NCI-H82 treated with DMSO at 0.1 percent for 48 hours (cell line): ENCODE data around the gene PDZD7.
A peak's percentile ranks its signal among the peaks of the same experiment; 100 is the strongest.

Source experiments
- DNase-seq: peaks from one replicate; lab custom pipeline; 2025; ENCODE audit not compliant: unreplicated experiment; lab: John Stamatoyannopoulos, UW

The PDZD7 gene

DNA sequence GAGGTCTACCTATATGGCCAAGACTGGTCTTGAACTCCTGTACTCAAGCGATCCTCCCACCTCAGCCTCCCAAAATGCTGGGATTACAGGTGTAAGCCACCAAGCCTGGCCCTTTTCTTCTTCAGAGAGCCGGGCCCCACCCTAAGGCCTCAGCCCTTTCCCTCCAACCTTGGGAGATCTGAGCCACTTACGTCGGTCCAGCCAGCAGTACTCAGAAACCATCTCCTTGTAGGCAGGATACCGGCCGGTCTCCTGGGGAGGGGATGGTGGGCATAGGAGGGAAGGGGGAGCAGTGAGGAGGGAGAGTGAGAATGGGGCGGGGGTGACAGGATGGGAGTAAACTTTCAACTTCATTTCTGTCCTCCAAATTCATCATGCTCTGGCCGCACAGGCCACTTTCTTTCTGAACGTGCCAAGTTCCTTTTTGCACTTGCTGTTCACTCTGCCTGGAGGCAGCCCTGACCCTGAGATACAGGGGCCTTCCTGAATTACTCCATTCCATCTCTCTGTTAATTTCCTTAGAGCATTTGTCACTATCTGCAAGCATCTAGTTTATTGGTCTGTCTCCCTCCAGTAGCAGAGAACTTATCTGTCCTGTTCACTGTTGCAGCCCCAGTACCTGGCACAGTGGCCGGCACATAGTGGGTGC, 10.4 kb downstream of the PDZD7 start:
- no peak for DNase-seq

DNA sequence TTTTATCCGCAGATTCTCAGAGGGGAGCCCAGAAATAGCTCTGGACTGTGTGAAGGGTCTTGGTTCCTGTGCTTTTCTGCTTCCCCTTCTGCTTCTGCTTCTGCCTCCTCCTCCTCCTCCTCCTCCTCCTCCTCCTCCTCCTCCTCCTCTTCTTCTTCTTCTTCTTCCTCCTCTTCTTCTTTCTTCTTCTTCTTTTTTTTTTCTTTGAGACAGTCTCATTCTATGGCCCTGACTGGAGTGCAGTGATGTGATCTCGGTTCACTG, 11.6 kb downstream of the PDZD7 start:
- DNase-seq = no peak

DNA sequence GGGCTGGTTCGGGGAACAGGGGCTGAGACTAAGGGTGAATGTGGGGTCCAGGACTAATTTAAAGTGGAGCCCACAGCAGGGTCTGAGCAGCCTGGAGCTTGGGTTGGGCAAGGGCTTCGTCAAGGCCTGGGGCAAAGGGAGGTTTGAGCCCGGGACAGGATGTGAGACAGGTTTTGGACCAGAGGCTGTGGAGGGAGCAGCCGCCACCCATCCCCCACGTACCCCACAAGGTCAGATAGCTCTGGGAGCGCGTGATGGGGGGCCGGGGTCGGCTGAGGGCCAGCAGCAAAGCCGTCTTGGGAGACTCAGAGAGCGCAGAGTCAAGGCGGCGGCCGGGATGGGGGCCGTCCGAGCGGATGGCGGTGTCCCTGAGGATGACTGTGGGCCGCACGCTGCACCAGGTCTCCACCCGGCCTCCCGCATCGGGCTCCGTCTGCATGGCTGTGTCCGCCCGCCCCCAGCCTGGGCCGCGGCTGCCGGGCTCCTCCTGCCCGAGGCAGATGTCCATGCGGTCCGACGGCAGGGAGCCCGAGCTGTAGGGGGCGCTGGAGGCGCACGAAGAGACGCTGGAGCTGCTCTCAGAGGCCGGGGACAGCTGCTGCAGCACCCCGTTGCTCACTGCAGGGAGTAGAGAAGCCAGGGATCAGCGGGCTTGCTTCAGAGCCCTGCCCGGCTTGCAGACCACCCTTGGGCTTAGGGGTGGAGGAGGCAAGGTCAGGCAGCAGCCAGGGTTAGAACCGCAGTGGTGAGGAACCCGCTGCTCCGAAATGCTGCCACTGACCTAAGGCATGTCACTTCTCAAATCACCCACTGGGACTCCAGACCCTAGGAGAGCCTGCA, 12.1 kb downstream of the PDZD7 start:
- peak; percentile 22 for DNase-seq

DNA sequence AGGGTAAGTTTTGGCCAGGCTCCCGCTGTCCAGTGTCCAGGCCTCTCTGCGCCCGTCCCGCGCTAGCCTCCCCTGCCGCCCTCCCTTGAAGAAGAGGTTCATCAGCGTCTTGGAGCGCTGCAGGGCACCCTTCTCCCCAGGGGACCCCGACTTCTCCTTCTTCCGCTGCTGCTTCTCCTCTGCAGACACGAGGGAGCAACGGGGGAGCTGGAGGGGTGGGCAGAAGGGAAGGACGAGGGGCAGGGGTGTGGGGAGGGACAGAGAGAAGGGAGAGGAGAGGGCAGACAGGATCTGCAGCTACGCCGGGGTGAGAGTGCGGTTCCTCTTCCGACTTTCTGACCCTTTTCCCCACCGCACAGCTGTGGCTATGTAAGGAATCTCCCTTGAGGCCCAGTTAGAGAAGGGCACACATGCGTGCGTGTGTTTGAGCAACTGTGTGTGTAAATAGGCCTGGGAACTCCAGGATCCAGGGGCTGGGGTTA, 12.8 kb downstream of the PDZD7 start:
- no peak for DNase-seq

DNA sequence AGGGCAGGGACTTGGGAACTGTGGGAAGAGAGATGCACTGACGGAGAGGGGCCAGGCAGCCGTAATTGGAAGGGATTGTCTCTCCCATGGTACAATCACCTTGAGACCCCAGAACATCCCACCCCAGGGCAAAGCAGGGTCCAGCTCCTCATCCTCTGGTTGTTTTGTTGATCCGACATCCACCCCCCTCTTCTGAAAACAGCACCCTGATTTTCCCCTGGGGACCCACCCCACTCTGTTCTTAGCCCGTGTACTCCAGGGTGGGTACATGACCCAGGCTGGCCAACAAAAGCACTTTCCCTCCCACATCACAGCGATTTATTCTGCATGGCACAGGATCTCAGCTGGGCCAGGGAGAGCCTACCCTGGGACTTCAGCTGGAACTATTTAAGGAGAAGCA, 14.1 kb downstream of the PDZD7 start:
- no peak for DNase-seq

DNA sequence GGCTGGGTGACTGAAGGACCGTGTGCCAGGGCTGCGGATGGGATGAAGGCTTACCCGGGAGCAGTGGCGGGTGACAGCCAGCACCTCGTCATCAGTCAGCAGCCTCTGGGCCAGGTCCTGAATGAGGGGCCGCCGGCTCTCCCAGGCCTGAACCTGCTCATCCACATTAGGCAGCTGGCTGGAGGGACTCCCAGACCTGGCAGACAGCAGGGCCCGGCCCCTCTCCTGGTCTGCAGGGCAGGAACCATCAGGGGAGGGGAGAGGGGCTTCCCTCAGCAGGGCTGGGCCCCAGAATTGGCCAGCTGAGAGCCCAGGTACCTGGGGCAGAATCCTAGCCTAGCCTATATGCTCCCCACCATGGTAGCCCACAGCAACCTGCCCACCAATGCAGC, 15.4 kb downstream of the PDZD7 start:
- no peak for DNase-seq

DNA sequence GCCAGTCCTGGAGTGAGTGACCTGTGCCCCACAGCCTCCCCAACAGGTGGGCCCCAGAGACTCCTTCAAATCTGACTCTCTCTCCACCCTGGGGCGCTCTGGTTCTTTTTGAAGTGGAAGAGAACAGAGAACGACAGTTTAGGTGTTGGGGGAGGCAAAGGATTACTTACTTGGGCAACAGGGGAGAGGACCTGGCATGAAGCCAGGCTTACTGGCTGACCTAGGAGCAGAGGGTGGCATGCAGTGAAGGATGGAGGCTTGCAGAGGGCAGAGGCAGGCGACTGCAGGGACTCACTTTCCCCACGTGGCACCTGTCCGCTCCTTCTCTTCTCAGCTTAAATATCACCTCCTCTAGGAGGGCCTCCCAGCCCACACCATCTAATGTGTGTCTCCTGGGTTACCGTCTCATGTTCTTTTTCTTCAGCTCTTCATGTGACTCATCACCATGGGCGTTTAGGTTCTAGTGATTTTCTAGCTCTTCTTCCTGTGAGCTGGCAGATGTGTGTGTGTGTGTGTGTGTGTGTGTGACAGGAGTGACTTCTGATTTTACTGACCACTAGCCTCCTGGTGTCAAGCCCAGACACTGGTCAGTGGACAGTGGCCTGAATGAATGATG, 15.9 kb downstream of the PDZD7 start:
- no peak for DNase-seq

DNA sequence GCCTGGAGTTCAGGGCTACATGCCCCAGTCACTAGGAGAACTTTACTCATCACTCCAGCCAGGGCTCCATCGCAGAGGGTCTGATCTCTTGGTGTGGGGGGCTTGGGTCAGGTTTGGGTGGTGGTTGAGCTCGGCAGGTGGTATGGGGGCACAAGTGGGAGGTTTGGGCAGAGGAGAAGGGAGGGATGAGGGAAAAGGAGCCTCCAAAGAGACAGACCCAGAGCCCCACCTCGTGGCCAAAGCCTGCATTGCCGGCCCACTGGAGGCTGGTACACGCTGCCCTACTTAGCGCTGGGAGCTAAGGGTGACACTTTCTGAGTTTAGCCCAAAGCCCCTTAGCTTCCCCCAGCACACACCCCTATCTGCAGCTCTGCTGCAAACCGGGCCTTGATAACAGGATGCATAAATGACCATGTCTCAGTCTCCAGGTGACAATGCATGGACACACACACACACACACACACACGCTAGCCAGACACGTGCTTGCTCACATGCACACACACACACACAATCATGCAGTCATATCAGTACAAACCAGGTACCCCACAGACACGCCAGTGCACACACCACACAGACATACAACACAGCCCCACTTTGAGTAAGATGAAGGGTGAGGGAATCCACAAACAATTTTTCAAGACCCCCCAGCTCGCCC, 16.6 kb downstream of the PDZD7 start:
- no peak for DNase-seq

DNA sequence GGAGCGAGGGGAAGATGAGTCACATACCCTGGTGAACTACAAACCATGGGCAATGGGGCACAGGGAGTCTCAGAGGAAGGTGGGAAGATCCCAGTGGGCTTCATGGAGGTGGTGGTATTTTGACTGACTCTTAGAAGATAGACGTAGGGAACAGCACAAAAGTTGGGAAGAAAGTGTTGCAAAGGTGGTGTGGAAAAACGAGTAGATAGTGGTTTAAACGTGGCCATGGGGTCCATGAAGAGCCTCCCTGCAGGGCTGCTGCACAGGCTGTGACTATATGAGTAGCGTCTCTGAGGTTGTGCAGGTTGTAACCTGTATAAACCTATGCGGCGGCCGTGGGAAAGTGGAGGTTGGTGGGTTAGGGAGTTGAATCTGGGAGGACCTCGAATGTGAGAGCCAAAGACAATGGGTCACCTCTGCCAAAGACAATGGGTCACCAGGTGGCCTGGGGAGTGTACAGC, 17.5 kb downstream of the PDZD7 start:
- no peak for DNase-seq

DNA sequence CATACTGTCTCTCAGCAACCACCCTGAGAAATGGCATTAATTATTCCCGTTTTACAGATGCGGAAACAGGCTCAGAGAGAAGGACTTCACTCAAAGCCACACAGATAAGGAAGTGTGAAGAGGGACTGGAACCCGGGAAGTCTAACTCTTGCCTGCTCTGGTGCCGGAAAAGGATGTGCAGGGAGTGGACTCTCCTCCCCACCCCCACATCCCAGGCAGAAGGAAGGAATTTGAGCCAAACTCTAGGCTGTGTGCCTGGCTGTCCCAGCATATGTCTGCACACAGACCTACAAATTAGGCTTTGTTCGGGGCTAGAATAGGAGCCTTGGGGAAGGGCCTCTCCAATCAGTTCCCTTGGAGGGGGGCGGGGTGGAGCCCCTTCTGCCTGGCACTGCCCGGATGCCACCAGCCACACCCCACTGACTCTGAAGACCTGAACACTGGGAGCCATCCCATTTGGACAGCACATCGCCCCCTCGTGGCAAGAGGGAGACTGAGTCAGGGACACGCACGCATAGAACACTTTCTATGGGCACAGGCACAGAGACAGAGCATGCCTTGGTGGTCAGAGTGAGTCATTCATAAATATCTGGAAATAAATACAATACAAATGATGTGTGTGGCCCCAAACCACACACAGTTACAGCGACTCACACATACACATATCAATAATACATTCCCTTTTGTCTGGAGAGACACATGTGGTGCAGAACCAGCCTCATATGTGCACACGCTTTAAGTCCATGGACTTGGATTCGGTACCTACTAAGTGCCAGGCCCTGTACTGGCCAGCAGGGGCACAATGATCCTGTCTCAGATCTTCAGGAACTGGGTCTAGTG, 18.2 kb downstream of the PDZD7 start:
- DNase-seq = peak; percentile 61

DNA sequence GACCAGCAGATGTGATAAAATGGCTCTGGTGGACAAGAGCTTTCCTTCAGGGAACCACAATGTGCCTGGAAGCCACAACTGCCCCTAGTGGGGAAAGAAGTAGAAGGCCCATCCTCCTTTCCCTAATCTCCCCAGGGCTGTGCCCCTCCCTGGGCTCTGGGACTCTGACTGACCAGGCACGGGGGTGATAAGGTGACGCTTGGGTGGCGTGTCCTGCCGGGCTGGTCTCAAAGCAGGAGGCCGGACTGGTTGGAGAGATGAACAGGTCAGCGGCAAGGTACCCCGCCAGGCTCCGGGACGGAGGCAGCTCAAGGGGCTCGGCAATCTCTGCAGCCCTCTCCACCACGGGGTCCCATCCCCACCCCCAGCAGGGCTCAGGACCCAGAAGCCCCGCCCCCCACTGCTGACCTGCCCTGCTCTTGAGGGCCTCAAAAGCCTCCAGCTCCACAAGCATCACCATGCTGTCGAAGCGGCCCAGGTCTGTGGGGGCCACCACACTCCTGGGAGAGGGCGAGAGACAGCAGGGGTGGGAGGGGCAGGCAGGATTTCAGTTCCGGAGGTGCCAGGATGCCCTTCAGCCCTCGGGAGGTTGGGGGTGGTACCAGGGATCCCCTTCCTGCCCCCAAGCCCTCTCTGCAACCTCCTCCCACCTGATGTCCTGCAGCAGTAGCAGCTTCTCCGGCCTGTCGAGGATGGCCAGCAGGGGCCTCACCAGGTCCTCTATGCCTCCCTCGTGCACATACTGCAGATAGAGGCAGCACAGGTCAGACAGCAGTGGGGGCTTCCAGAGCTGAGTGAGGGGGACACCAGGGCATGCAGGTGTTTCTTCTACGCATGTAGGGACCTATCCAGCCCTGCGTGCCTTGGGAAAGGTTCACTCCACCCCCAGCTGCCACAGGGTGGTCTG, 19.2 kb downstream of the PDZD7 start:
- DNase-seq = peak; percentile 35

DNA sequence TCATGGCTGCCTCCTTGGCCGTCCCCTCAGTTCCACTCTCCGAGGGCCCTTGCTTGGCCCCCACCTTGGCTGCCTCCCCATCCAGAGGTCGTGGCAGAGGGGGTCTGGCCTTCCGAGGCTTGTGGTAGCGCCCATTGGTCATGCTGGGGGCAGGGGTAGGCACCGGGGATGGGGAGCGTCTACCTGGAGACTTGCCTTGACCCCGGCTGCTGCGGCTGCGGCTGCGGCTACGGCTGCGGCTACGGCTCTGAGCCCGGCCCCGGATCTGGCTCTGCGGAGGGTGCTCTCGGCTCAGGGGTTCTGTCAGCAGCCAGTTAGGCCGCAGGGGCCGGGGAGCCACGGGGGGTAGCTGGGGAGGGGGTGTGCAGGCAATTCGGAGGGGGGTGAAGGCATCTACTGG, 20.6 kb downstream of the PDZD7 start:
- no peak for DNase-seq

DNA sequence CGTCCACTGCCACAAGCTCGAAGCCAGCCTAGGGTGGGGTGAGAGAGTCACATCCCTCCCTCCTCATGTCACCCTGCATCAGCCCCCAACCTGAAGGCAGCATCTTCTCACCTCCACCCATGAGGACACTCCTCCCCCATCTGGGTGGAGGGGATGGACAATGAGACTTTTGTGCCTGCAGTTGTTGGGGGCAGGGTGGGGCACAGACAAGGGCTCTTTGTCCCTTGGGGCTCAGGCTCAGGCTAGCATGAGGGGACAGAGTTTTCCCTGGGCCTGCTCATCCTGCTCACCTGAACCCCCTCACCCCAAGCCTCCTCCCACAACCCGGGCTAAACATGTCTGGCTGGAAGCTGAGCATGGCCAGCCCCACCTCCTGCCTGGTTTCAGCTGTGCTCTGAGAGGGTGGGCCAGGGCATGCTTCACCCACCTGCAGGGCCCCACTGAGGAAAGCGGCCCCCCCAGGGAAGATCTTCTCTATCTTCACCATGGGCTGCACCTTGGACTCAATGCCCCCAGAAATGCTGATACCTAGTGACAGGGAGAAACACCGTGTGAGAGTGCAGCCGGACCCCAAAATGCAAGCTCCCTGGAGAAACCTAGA, 22.0 kb downstream of the PDZD7 start:
- no peak for DNase-seq

DNA sequence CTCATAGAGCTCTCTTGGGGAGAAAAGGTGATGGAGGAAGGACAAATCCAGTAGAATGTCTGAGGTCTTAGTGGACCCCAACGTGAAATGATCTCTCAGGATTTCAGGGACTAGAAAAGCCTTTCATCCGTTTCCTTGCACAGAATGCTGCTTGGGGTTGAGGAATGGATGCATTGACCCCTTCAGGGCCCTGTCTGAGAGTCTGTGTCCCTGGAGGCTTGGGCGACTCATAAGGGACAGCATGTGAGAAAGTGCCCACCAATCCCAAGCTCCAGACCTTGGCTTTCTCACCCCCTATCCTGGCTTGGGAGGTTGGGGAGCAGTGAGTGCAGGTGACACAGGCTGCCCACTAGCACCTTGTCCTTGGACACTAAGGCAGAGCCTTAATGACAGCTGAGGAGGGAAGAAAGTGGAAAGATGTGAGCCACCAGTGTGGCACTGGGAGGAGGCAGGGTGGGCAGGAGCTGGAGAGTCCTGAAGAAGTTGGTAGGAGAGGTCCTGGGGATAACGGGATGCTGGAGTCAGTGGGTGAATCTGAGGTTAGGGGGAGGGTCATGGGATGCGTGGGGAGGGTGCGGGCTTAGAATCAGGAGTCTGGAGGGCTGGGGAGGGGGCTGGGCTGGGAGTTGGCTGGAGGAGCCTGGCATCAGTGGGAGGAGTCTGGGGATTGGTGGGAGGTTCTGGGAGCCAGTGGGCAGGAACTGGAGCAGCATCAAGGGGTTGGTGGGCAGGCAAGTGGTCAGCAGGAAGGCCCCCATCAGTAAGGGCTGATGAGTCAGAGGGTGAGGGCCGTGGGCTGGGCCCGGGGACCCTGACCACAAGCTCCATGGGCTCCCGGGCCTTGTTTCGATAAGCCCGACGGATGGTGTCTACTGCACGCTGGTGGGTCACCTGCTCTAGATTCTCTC, 22.8 kb downstream of the PDZD7 start:
- DNase-seq = no peak

DNA sequence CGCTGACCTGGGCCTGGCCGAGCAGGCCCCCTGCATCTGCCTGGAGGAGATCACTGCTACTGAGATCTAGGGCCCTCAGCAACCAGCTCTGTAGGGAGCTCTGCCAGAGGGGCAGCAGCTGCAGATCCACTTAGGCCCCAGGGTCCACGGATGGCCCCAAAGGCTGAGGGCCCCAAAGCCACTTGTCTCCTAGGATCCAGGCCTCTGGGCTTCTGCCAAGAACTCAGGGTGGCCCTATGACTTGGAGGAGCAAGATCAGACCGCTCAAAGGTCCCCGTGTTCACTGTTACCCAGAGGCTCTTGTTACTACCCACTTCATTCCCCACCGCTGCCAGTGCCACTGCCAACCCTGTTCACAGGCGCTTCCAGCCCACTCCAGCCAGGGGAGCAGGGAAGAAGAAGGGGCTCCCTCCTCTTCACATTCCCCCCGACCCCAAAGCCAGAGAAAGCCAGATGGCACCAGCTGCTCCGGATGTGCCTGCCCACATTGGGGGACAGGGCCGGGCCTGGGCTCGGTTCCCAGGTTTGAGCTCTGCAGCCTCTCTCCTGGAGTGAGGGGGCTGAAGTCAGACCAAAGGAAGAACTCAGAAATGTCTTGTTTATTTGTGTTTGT, 23.7 kb downstream of the PDZD7 start:
- DNase-seq = no peak

DNA sequence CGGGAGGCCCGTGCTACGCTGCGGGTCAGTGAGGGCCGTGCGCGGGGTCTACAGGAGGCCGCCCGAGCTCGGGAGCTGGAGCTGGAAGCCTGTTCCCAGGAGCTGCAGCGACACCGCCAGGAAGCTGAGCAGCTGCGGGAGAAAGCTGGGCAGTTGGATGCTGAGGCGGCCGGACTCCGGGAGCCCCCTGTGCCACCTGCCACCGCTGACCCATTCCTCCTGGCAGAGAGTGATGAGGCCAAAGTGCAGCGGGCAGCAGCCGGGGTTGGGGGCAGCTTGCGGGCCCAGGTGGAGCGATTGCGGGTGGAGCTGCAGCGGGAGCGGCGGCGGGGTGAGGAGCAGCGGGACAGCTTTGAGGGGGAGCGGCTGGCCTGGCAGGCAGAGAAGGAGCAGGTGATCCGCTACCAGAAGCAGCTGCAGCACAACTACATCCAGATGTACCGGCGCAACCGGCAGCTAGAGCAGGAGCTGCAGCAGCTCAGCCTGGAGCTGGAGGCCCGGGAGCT, 24.3 kb downstream of the PDZD7 start:
- DNase-seq = no peak

DNA sequence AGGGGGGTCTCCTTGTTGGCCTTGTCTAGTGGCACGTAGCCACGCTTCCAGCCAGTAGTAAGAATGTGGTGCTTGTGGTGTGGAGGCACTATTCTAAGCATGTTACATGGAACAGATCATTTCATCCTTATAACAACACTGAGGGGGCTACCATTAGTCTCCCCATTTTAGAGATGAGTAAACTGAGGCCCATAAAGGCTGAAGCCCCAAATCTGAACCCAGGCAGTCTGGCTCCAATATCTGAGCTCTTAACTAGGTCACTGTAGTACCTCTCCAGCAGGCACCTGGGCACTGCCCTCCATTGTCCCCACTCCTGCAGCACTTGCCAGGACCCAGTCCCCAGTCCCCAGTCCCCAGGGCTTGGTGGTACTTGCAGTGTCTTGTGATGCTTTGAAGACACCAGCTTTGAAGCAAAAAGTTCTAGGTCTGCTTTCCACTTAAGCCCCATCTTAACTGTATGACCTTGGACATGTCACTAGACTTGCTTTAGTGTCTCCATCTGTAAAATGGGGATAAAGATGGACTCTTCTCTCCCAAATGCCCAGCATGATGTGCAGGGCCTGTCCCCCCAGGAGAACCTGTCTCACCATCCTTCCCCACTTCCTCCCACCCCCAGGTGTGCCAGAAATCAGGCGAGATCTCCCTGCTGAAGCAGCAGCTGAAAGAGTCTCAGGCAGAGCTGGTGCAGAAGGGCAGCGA, 24.9 kb downstream of the PDZD7 start:
- no peak for DNase-seq
